ENCODE measurements around the gene FBXW2.

FBXW2 gene

DNA sequence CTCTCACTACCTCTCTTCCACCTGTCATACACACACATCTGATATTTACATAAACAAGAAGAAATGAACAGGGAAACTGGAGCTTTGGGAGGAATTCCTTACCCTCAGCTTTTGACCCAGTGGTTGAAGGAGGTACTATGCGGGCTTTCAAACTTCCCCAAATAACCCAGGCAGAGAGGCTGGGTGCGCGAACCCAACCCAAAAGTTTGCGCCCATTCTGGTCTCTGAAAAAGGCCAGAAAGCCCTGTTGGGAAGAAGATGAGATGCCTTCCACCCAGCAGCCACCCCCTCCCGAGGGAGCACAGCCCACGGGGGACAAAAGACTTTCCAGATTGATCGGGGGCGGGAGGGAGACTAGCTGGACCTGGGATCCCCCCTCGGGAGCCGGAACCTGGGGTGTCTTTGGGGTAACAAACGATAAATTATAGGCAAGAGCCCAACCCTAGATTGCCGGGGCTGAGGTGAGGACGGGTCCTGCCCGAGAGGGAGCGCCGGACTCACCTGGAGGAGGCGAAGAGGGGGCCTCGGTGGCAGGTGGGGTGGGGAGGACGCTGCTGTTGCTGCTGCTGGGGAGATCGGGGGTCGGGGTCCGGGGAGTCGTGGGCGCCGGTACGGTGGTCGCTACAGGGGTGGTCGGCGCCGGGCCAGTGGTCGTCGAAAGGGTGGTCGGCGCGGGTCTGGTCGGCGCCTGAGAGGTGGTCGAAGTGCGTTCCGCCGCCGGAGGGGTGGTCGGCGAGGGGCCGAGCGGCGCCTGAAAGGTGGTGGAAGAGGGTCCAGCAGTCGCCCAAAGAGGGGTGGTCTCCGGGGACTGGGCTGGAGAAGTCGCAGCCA is 79.7 kb downstream of the FBXW2 start:
- peak; percentile 6 to 10 for DNase-seq

DNA sequence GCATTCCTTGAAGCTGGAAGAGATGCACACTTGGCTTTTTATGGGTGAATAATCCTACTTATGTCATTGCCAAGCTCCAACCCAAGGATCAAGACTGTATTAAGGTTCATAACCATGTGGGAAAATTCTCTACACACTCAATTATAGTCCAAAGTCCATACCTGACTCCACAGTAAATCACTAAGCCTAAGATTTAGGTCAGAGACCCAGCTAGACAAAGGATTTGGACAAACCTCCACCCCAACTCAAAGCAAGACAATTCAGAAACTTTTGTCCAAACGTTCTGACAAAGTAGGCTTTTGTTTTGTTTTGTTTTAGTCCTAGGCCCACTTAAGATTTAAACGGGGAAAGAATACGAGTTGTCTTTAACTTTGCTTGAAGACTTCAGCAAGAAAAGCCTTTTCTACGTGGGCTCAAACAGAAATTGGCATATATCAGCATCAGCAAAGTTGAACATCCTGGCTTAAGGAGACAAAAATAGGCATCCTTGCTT is 80.6 kb downstream of the FBXW2 start:
- no peak for DNase-seq

DNA sequence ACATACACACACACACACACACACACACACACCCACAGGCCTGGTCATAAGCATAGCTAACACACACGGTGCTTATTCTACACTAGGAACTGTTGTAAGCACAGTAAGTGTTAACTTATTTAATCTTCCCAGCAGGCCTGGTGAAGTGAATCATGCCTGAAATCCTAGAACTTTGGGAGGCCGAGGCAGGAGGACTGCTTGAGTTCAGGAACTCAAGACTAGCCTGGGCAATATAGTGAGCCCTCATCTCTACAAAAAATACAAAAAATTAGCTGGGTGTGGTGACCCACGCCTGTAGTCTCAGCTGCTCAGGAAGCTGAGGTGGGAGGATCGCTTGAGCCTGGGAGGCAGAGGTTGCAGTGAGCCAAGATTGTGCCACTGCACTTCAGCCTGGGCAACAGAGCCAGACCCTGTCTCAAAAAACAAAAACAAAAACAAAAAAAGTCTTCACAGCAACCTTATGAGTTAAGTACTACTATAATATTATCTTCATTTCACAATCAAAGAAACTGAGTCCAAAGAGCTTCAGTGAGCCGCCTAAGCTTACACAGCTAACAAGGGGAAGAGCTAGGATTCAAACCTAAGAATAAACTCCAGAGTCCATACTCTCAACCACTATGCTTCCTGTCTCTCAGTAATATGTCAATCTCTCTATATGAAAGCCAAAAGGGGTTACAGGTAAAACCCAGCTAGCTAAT is 81.2 kb downstream of the FBXW2 start:
- peak in 1 of 2 experiments; percentile 7 for DNase-seq

GRCh38 chr9:120711354-120711753 is 81.9 kb downstream of the FBXW2 start:
- DNase-seq, result no peak

DNA sequence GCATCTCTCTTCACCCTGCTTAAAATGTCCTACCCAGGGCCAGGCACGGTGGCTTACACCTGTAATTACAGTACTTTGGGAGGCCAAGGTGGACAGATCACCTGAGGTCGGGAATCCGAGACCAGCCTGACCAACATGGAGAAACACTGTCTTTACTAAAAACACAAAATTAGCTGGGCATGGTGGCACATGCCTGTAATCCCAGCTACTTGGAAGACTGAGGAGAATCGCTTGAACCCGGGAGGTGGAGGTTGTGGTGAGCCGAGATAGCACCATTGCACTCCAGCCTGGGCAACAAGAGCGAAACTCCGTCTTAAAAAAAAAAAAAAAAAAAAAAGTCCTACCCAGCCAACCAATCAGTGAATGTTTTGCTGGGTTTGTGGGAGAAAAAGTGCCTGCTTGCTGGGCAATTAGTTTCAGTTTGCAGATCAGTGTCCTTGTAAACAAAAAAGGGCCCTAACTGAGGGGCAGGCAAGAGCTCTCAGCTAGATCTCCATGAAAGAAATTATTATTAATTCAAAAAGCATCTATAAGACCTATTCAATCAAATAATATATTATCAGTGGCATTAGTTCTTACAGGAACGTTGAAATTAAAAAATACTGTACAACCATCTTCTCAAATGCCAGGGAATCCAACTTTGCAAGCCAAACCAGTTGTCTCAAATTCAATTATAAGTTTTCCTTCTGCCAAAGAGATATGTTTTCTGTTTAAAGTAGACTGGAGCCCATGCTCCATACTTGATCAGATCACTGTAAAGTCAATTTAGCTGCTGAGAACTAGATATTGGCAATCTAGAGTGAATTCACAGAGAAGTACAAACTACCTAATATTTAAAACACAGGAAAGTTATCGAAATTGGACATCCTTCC is 82.9 kb downstream of the FBXW2 start:
- DNase-seq, result peak in 1 of 2 experiments; percentile 9

DNA sequence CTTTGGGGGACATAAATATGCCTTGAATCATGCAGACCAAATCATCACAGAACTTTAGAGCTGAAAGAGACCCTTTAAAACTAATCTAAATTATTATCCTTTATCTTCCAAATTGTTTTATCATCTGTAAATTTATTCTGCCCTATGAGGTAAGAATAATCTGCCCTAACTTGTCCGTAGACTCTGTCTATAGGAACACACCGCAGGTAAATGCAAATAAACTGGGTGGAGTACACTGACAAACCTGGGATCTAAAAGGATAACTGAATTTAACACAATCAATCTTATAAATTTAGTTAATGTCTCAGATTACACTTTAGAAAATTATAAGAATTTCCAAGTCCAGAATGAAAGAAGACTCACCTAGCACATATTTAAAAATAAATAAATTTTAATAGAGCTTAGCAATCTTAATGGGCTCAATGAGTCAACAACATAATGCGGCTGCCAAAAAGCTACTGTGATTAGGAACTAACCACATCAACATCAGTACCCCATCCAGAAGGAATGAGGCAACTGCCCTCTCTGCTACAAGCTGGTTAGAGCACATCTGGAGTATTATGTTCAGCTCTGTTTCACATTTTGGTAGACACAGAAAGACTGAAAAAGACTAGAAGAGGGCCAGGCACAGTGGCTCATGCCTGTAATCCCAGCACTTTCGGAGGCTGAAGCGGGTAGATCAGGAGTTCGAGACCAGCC is 84.5 kb downstream of the FBXW2 start:
- no peak for DNase-seq

GRCh38 chr9:120707170-120707569 is 86.0 kb downstream of the FBXW2 start:
- DNase-seq, result no peak

All from stimulated activated CD4-positive, alpha-beta T cell treated with anti-CD3 and anti-CD28 coated beads, Interleukin-4, amount 100 ng/mL, for 4 hours (primary cell).